Stimulated activated CD4-positive, alpha-beta T cell treated with anti-CD3 and anti-CD28 coated beads, Interleukin-4, amount 100 ng/mL, for 4 hours (primary cell): ENCODE results near the gene SLC15A3.
"Not testable (repeated sequence)": the region's sequence is repeated elsewhere in the genome, so short reads cannot be mapped to it uniquely, and the experiment has no call there.

Source experiments
- DNase-seq, 2 experiments: peaks; one replicate each; pipeline ENCODE4 v3.0.0-alpha.2; 2020

The SLC15A3 gene

DNA sequence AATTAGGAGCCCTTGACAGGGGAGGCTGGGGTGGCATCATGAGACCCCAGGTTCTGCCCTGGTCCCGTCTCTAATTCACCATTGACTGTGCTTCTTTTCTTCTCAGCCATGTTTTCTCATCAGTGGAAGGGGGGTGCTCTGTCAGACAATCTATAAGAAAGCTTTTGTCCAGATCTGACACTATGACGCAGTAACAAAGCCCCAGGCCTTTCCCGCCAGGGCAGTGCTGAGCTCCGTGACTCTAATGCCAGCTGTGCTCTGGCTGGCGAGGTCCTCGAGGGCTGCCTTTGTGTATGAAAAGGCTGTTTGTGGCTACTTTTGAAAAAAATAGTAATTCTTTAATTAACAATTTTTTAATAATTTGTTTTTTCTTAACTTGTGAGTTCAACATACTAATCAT, 22.8 kb upstream of the SLC15A3 start:
- DNase-seq: no peak

DNA sequence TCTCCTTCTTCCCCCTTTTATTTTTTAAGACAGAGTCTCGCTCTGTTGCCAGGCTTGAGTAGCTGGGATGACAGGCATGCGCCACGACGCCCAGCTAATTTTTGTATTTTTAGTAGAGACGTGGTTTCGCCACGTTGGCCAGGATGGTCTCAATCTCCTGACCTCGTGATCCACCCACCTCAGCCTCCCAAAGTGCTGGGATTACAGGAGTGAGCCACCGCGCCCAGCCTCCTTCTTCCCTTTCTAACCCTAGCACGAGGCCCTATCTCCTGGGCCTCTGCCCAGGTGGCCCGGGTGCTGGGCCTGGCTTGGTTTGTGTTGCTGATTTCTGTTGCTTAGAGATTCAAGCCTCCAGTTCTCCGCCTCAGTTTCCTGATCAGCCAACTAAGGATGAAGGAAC, 22.3 kb upstream of the SLC15A3 start:
- DNase-seq: not testable (repeated sequence)

DNA sequence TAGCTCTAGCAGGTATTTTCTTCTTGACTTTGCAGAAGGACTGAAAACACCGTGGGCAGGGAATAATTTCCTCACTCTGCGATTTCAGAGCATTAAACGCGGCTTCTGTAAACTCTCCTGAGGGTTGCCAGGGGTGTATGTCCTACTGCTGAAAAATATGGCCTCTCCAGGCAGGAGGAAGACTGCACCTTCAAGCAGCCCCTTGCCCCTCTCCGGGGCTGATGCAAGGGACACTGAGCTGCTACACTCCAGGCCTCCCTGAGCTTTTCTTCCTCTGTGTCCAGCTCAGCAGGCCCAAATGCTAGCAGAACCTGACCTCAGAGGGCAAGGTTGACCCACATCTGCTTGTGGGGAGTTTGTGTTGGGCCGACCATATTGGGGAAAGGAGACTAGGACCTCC, 21.7 kb upstream of the SLC15A3 start:
- DNase-seq: no peak

DNA sequence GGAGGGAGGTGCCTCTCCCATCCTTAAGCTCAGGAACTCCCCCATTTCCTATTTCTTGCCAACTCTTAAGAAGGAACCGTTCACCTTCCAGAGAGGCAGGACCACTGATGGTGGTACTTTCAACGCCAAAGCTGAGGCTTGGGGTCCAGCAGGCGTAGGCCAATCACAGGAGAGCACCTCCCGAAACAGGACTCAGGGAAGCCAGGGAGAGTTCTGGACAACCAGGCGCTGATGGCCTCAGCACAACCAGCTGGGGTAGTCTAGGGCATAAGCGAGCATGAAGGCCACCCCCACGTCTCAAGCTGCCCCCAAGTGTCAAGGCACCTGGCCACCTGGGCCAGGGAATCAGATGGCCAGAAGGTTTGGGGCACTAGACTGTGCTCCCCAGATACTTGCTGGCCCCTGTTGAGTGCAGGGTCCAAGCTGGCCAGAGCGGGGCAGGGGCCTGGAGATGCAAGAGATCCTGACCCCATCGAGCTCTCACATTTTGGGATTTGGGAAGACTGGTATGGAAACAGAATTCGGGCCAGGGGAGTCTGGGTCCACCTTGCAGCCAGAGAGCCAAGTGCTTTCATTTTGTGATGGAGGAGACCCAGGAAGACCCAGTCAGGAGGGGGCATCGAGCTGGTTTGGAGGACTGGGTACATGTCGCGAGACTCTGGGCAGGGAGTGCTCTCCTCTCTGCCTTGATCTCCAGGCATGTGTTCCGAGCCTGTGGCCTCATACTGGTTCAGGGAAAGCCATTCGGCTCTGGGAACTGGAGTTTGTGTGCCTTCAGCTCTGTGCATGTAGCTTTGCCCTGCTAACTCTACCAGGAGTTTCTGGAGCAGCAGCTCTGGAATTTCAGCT, 20.4 kb upstream of the SLC15A3 start:
- DNase-seq: no peak

DNA sequence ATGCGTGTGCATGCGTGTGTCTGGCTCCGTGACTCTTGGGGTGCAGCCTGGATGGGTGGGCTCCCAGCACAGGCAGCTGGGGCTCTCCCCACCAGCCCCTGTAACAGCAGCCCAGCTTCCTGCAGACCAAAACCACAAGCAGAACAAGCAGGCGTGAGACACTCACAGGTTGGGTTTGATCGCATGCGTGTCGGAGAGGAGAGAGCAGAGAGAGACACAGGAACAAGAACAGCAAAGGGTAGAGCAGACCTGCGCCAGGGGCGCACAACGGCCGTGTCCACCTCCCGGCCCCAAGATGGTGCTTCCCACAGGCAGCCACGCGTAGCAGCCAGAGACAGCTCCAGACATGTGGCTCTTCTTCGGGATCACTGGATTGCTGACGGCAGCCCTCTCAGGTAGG, 19.5 kb upstream of the SLC15A3 start, which contains the start of gene CD6:
TSS of gene CD6 (plus strand) at position 161 of the 400 bp plus-strand sequence. CDS start at position 347, 186 bp downstream.
- peak; percentile 59 to 70 for DNase-seq

DNA sequence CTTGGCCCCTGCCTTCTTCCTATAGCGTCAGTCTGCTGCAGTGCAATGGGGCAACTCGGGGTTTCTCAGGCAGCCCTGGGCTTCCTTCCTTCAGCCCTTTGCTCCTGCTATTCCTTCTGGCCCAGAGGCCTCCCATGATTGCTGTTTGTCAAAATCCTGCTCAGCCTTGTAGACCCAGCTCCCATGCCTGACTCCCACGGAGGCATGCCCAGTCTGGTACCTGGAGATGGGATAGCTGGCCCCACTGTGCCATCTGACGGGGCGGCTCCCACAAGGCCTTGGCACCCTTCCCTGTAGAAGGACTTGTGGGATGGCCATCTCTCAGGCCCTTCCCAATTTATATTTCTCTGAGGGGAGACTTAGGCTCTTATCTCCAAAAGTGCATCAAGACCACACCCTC, 18.9 kb upstream of the SLC15A3 start:
- DNase-seq: no peak

DNA sequence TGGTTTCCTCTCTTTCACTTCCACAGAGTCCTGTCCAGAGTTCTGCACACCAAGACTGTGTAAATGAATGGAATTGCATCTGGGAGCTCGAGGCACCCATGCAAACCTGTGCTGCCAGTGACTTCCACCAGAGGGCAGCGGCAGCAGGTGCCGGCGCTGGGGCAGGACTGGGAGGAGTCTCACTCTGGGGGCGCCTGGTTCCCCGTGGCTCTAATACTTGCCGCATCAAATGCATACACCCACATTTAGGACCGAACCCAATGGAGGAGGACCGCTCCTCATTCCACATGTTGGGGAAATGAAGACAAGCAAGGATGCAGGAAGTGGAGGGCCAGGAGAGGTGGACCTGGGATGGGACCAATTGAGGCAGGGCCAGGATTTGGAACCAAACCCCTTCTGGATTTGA, 18.4 kb upstream of the SLC15A3 start:
- peak; percentile 77 to 83 for DNase-seq

DNA sequence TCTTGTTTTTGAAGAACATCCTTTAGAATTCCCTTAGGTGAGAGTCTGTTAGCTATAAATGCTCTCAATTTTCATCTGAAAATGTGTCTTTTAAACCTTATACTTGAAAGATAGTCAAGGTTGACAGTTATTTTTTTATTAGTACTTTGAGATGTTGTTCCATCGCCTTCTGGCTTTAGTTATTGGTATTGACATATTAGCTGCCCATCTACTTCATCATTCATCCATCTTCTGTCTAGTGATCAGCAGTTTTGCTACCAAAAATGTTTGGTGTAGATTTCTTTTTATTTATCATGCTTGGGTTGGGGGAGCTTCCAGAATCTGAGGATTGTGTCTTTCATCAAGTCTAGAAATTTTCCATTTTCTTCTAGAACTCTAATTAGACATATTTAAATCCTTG, 16.2 kb upstream of the SLC15A3 start:
- DNase-seq: no peak

DNA sequence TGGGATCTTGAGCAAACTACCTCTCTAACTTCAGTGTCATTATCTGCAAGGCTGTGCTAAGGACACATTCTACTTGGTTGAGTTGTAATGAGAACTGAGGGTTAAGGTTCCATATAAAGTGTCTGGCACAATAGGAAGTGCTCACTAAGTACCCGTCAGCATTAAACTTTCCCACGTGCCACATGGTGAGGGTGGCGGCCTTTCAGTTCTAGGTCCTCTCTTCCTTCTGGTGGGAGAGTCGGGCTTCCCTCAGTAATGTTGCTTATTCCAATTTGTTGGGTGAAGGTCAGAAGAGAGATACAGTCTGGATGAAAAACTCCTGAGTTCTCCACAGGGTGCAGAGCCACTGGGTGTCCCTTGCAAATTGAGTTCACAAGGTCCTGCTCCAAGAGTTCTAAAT, 14.9 kb upstream of the SLC15A3 start:
- DNase-seq: no peak

DNA sequence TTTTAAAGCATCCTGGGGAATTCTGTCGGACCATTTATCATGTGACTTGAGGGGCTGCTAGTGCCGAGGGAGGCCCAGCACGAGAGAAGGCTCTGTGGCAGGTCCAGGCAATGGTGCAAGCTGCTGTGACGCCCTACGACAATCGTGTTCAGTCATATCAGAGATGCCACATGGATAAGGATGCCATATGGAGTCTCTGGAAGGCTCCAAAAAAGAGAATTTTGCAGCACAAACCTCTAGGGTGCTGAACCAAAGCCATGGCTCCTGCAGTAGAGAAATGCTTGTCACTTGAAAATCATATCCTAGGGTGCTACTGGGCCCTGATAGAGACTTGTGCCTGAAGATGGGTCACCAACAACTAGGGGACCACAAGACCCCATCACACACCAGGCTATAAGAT, 12.8 kb upstream of the SLC15A3 start:
- DNase-seq: no peak

DNA sequence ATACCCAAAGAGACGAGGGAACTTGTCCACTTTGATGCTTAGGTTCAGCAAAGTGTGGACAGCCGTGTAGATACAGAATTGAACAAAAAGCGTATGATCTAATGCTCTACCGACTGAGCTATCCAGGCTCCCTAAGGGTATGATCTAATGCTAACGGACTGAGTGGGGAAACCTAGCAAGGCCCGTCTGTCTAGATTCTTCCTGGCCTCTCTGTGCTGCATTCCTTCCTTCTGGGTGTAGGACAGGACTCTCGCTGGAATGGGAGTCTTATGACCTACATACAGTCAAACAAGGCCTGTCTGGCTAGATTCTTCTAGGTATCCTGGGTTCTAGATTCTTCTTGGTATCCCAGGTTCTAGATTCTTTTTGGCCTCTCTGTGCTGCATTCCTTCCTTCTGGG, 8.4 kb upstream of the SLC15A3 start:
- no peak for DNase-seq

DNA sequence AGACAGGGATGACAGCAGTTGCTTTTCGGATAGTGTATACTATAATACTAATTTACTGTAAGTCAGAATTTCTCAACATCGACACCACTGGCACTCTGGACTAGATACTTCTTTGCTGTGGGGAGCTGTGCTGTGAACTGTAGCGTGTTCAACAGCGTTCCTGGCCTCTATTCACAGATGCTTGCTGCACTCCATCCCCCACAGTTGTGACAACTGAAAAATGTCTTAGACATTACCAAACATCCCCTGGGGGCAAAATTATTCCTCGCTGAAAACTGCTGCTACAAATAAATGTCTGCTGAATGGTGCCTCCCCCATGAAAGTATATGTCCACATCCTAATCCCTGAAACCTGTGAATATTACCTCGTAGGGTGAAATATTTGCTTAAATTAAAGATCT, 7.5 kb upstream of the SLC15A3 start:
- no peak for DNase-seq

DNA sequence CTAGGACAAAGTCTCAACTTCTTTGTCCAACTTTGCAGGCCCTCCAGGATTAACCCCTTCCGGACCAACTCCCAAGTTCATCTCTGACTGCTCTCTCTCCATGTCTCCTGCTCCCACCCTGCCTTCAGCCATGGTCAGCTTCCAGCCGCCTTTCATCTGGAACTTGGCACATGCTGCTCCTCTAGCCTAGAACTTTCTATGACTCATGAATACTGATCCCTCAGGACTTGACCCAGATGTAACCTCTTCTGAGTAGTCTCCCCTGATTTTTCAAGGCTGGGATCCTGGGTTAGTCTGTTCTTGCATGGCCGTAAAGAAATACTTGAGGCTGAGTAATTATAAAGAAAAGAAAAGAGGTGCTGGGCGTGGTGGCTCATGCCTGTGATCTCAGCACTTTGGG, 5.2 kb upstream of the SLC15A3 start:
- no peak for DNase-seq

DNA sequence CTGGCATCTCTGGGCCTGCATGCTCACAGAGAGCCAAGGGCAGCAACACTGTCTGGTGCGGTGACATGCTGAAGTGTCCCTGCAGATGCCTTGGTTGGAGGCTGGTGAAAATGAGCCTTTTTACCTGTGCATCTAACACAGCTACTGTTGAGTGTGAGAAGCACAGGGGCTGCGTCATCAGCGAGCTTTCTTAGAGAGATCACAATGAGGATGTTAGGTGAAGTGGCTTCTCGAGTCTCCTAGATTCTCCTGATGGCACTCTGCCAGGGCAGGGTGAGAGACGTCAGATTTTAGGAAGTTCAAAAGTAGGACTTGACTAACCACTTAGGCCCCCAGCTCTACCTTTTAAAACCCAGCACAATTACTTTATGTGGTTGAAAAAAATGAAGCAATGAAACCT, 3.6 kb upstream of the SLC15A3 start:
- no peak for DNase-seq

DNA sequence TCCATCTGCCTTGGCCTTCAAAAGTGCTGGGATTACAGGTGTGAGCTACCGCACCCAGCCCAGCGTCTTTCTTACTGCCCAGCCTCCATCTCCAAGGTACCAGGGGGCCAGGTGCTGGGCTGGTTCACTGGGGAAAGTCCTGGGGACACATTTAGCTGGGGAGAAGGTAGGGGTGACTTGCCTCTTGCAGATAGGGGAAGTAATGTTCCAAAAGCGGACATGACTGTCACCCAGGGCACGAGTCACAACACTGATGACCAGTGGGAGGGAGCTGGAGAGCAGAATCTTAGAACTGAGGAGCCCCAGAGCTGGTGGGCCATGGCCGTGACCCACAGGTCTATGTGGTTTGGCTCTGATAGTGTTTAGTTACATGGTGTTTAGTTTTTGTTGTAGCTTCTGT, 2.4 kb upstream of the SLC15A3 start:
- DNase-seq: no peak

DNA sequence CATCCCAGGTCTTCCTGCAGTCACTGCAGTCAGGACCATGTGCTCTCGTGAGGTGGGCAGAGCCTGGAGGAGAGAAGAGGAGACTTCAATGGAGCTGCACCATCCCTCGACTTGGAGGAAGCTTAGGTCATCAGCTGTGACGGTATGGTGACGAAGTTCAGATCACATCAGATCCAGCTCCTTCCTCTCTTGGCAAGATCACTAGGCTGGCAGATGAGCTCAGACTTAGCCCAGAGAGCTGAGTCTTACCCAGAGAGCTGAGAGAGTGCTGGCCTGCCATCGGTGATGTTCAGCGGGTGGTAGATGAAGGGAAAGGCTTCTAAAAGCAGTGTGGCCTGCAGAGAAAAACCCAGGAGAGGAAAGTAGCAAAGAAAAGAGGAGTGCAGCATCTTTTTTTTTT, 1.8 kb upstream of the SLC15A3 start:
- DNase-seq: no peak

DNA sequence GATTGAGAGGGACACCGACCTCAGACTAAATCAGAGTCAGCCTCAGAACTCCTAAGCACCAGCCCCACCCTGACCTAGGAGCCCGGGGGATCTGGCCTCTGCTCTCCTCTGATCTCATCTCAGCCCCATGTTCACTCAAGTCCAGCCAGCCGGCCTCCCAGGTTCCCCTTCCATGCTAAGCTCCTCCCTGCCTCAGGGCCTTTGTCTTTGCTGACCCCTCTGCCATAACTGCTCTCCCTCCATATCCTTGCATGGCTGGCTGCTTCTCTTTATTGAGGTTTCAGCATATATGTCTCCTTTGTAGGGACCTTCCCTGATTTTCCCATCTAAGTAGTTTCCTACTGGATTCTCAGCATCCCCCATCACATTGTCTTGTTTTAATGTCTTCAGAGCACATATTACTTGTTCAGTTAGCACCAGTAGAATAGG, 780 bp upstream of the SLC15A3 start:
- no peak for DNase-seq

DNA sequence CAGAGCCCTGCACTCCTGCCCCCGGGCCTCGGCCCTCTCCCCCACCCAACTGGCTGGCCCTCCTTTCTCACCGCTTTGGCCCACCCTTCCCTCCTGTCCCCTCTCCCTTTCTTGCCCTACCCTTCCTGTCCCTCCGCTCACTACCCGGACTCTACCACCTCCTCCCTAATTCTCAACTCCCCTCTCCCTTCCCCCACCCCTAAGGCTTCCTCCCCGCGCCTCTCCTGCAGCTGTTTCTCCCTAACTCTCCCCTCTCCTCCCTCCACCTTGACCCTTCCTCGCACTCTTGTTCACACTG, 421 bp downstream of the SLC15A3 start:
- DNase-seq: no peak

DNA sequence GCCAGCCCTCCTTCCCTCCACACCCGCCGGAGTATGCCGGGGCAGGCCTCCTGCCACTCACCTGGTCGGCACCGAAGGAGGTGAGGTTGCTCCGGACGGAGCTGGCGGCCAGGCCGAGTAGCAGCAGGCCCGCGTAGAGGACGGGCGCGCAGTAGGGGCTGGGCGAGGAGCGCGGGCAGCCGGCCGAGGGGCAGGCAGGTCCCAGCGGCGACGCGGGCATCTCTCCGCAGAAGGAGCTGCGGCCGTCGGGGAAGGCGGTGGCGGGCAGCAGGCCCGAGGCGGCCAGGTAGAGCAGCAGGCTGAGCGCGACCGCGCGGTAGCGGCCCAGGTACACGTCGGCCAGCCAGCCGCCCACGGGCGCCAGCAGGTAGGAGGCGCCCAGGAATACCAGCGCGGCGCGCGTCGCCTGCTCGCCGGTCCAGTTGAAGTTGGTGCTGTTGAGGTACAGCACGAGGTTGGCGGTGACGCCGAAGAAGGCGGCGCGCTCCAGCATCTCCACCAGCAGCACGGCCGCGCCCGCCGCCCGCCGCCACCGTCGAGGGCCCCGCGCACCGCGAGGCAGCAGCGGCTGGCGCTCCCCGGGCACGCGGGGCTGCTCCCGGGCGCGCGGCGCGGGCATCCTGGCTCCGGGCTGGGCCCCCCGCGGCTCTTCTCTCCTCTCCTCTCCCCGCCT, 907 bp downstream of the SLC15A3 start:
- peak in 1 of 2 experiments; percentile 20 for DNase-seq

DNA sequence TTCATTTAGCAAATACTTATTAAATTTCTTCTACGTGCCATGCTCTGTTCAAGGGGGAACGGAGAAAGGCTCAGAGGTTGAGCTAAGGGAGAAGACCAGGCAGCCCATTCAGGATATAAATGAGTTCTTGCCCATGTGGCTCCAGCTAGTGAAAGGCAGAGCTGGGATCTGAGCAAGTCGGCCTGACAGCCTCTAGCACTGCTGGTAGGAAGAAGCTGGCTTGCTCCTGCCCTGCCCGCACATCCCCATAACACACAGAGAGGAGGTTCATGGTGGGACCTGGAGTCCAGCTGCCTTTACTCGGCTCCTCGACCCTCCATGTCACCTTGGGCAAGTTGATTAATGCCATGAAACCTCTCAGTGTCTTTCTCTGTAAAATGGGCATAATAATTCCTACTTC, 2.0 kb downstream of the SLC15A3 start:
- DNase-seq: no peak

DNA sequence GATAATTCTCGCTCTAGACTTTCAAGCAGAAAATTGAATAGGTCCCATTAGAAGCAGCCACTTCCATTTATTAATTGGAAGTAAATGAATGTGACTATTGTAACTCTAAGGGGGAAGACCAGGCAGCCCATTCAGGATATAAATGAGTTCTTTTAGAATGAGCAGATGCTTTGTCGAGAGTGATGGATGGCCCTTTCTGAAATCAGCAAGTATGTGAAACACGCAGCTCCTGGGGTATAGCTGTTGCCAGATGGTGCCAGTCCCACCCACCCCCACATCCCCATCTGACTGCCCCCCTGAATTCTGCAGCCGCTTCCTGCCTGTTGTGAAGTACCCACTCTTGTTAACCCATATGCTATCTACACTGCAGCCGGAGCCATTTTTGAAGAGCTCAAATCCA, 3.7 kb downstream of the SLC15A3 start:
- DNase-seq: no peak

DNA sequence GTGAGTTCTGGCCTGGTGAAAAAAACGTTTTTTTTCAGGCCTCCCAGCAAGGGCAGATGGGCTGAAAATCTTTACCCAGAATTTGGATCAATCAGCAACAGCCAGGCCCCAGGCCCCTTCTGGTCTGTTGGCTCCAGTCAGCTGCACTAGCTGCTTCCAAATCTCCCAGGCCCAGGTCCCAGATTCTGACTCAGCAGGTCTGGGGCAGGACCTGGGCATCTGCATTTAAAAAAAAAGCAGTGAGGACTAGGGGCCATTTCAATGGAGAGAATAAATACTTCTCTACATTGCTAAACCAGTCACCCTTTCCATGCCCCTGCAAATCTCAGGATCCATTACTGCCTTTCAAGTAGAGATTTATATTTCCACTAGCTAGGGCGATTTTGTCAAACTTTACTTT, 4.3 kb downstream of the SLC15A3 start:
- no peak for DNase-seq

DNA sequence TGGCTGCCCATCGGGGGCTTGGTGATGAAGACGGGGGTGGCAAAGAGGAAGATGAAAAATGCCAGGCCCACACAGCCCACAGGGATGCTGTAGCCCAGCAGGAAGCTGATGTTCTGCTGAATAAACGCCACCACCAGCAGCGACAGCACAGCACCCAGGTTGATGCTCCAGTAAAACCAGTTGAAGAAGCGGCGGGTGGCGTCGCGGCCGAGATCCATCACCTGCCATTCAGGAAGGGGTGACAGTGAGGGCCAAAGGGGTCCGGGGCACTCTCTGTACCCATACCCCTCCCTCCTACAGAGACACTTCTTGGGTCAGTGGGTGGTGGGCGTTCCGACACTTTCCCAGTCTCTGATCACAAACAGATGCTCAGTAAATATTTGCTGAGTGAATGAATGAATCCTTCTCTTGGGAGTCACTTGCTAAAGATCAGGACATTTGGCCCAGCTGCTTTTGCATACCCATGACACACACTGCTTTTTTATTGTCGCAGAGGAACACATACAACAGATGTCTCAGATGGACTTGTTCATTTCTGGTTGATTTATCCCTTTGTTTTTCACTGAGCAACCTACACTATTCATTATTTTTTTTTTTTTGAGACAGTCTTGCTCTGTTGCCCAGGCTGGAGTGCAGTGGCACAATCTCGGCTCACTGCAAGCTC, 5.2 kb downstream of the SLC15A3 start:
- DNase-seq: no peak

DNA sequence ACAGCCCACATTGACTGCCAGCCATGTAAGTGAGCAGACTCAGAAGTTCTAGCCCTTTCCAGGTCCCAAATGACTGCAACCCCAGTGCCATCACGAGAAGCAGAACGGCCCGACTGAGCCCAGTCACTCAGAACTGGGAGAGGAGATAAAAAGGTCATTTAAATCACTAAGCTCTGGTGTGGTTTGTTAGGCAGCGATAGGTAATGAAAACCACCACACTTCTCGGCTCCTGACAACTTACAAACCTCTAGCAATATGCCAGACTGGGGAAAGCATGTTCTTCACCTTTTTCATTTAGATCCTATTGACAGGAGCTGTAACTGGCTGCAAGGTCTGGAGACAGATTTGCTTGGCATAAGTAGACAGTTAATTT, 6.7 kb downstream of the SLC15A3 start:
- DNase-seq: no peak
